SK-N-SH (cell line): ENCODE results near the gene ZBTB22. TPM values are rescaled to one million over a fixed set of nuclear protein-coding genes. Genes with fewer than 3 reads are reported as not detected.

Source experiments
- CTCF ChIA-PET: fragments of 300-600, 350-600 bp; formaldehyde crosslinking; extraction: SDS; loops from one replicate; lab custom pipeline; 2021; lab: Yijun Ruan, JAX
- POLR2A ChIA-PET: fragments of 350-600 bp; sonication (Branson Sonifier 250); formaldehyde crosslinking; extraction: SDS; loops from one replicate; lab custom pipeline; 2020; ENCODE audit warnings: antibody characterized with exemption, inconsistent platforms; lab: Yijun Ruan, JAX
- DNase-seq: peaks from one replicate; pipeline ENCODE4 v3.0.0; 2012
- H2AFZ ChIP-seq: fragments of 200-600 bp; sonication (generic); 2 replicates; pipeline ENCODE4 v1.8.1; 2016; ENCODE audit warnings: antibody characterized with exemption, mild to moderate bottlenecking, low read depth
- H3F3A ChIP-seq: fragments of 200-600 bp; sonication (generic); replicated peaks from 2 replicates; pipeline ENCODE3; 2016; ENCODE audit warnings: antibody characterized with exemption, mild to moderate bottlenecking; ENCODE audit not compliant: insufficient read depth
- H3K27ac ChIP-seq, 2 experiments: fragments of 200-500 bp in 1 of 2; fragments of 200-600 bp in 1 of 2; sonication (Bioruptor generic) in 1 of 2; sonication (generic), shearing (Covaris generic) in 1 of 2; 2 replicates each; pipeline versions ENCODE4 v1.5.1 to v1.6.1; 2014 to 2016; ENCODE audit warnings: low read depth in 2 of 2, inconsistent platforms in 1 of 2, low read length in 1 of 2, mild to moderate bottlenecking in 1 of 2, mixed read lengths in 1 of 2
- H3K27me3 ChIP-seq: fragments of 200-600 bp; sonication (generic), shearing (Covaris generic); 2 replicates; pipeline ENCODE4 v1.6.1; 2016; ENCODE audit warnings: mixed run types; ENCODE audit not compliant: insufficient read depth
- H3K36me3 ChIP-seq, 2 experiments: fragments of 200-500 bp in 1 of 2; fragments of 200-600 bp in 1 of 2; sonication (Bioruptor generic) in 1 of 2; sonication (generic) in 1 of 2; replicated peaks in 1 of 2; 2 replicates each; pipeline versions ENCODE3 to v1.5.1; 2014 to 2016; ENCODE audit warnings: low read length in 1 of 2, mild to moderate bottlenecking in 1 of 2; ENCODE audit not compliant: insufficient read depth in 2 of 2, control insufficient read depth in 1 of 2
- H3K4me1 ChIP-seq, 2 experiments: fragments of 200-500 bp in 1 of 2; fragments of 200-600 bp in 1 of 2; sonication (Bioruptor generic) in 1 of 2; sonication (generic), shearing (Covaris generic) in 1 of 2; 2 replicates each; pipeline versions ENCODE4 v1.5.1 to v1.6.1; 2014 to 2016; ENCODE audit warnings: low read depth in 1 of 2, low read length in 1 of 2, mixed run types in 1 of 2; ENCODE audit not compliant: insufficient read depth in 2 of 2, control insufficient read depth in 1 of 2
- H3K4me2 ChIP-seq: fragments of 200-600 bp; sonication (generic), shearing (Covaris generic); 2 replicates; pipeline ENCODE4 v1.6.1; 2017; ENCODE audit warnings: mixed run types
- H3K4me3 ChIP-seq, 2 experiments: fragments of 200-500 bp in 1 of 2; fragments of 200-600 bp in 1 of 2; sonication (Bioruptor generic) in 1 of 2; sonication (generic), shearing (Covaris generic) in 1 of 2; 2 replicates each; pipeline versions ENCODE4 v1.5.1 to v1.8.1; 2014 to 2016; ENCODE audit warnings: low read depth in 2 of 2, inconsistent platforms in 1 of 2, low read length in 1 of 2, mild to moderate bottlenecking in 1 of 2, mixed read lengths in 1 of 2, moderate library complexity in 1 of 2
- H3K79me2 ChIP-seq: fragments of 200-600 bp; sonication (generic); 2 replicates; pipeline ENCODE4 v1.8.1; 2017; ENCODE audit warnings: mild to moderate bottlenecking; ENCODE audit not compliant: insufficient read depth
- H3K9ac ChIP-seq: fragments of 200-600 bp; sonication (generic); 2 replicates; pipeline ENCODE4 v1.6.1; 2017; ENCODE audit warnings: mixed run types
- H3K9me2 ChIP-seq: fragments of 200-600 bp; sonication (generic); 2 replicates; pipeline ENCODE4 v1.6.1; 2017; ENCODE audit warnings: mixed run types
- H3K9me3 ChIP-seq: fragments of 200-600 bp; sonication (generic); 2 replicates; pipeline ENCODE4 v1.6.1; 2017; ENCODE audit warnings: mixed run types, mild to moderate bottlenecking, moderate library complexity
- H4K20me1 ChIP-seq: fragments of 200-600 bp; sonication (generic); 2 replicates; pipeline ENCODE4 v1.6.1; 2017; ENCODE audit warnings: mild to moderate bottlenecking, mixed run types; ENCODE audit not compliant: insufficient read depth
- EZH2phosphoT487 ChIP-seq: fragments of 200-600 bp; sonication (generic); IDR thresholded peaks from 2 replicates; pipeline ENCODE4 v1.6.1; 2017; ENCODE audit warnings: low read depth, mixed run types, mild to moderate bottlenecking, antibody characterized with exemption, moderate library complexity, borderline replicate concordance
- FOXJ3 ChIP-seq: sonication (generic); formaldehyde crosslinking; IDR thresholded peaks from 2 replicates; pipeline ENCODE4 v1.5.1; 2020; ENCODE audit warnings: mild to moderate bottlenecking, missing genetic modification reagents
- MEF2A ChIP-seq: IDR thresholded peaks from 2 replicates; pipeline ENCODE4 v1.4.0; 2012; ENCODE audit warnings: low read depth, borderline replicate concordance
- MXI1 ChIP-seq: IDR thresholded peaks from 2 replicates; pipeline ENCODE4 v1.6.1; 2012; ENCODE audit warnings: mild to moderate bottlenecking, low read depth, low read length, improper control_type of control experiment
- RAD21 ChIP-seq: IDR thresholded peaks from 2 replicates; pipeline ENCODE4 v1.6.1; 2012; ENCODE audit warnings: mild to moderate bottlenecking, low read length
- SIN3A ChIP-seq: IDR thresholded peaks from 2 replicates; pipeline ENCODE4 v1.6.1; 2012; ENCODE audit warnings: low read depth, mild to moderate bottlenecking, low read length, moderate library complexity, borderline replicate concordance
- SMC3 ChIP-seq: IDR thresholded peaks from 2 replicates; pipeline ENCODE4 v1.6.1; 2012; ENCODE audit warnings: low read depth, low read length, improper control_type of control experiment
- TAF1 ChIP-seq: IDR thresholded peaks from 2 replicates; pipeline ENCODE4 v1.6.1; 2012; ENCODE audit warnings: low read depth, mild to moderate bottlenecking, low read length, moderate library complexity, borderline replicate concordance
- WGBS: methylation state at CpG from one replicate; pipeline ENCODE4 v1.1.6; 2017; ENCODE audit warnings: low lambda C conversion rate; 5-methylcytosine and 5-hydroxymethylcytosine counted together
- polyA plus RNA-seq, 3 experiments: library from polyadenylated mRNA; depleted of rRNA; stranded (reverse); fragments of >200 nt; gene quantifications; 2 replicates each; pipeline ENCODE4 v1.2.3, GENCODE V29; 2012
- TF ChIP-seq, protein P1 (sequence below): fragments of 150-350 bp; IDR thresholded peaks from 2 replicates; pipeline ENCODE4 v1.6.1; 2017; ENCODE audit warnings: antibody characterized with exemption, low read length, low read depth, borderline replicate concordance
- TF ChIP-seq, protein P2 (sequence below): fragments of 200-600 bp; sonication (generic); IDR thresholded peaks from 2 replicates; pipeline ENCODE4 v1.6.1; 2017; ENCODE audit warnings: antibody characterized with exemption, mild to moderate bottlenecking, moderate library complexity
- TF ChIP-seq, protein P3 (sequence below): IDR thresholded peaks from 2 replicates; pipeline ENCODE4 v1.4.0; 2012; ENCODE audit warnings: low read depth, borderline replicate concordance

ZBTB22 gene
- polyA plus RNA-seq, 1 of the 3 experiments (the other 2 are of a cell fraction): 19.5 TPM

DNA sequence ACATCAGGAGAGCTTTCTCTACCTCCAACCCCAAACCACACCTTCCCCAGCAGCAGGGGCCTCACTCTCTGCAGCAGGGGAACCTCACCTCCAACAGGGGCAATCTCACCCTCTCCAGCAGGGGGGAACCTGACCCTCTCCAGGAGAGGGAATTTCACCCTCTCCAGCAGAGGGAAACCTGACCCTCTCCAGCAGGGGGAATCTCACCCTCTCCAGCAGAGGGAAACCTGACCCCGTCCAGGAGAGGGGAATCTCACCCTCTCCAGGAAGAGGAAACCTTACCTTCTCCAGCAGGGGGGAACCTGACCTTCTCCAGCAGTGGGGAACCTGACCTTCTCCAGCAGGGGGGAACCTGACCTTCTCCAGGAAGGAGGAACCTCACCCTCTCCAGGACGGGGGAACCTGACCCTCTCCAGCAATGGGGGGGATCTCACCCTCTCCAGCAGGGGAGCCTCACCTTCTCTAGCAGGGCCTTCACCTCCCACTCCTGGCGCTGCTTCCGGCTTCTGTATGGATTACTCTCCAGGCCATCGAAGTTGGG lies 37.5 kb downstream of the ZBTB22 start:
- peaks cover 21% of the 10 kb centered on the region for H3K79me2 ChIP-seq
- POLR2A ChIA-PET: interaction anchor here (1.3 kb wide), 1 partner anchor 33 kb away, joined by 4 read pairs; no protein-coding TSS in a partner anchor
- H4K20me1 ChIP-seq: peaks cover 22% of the 10 kb centered on the region
- H3K4me3 ChIP-seq: no peak overlapping the region
- TF ChIP-seq SMC3: peak; percentile 36
- TF ChIP-seq RAD21: peak; percentile 45
- TF ChIP-seq, protein P1, sequence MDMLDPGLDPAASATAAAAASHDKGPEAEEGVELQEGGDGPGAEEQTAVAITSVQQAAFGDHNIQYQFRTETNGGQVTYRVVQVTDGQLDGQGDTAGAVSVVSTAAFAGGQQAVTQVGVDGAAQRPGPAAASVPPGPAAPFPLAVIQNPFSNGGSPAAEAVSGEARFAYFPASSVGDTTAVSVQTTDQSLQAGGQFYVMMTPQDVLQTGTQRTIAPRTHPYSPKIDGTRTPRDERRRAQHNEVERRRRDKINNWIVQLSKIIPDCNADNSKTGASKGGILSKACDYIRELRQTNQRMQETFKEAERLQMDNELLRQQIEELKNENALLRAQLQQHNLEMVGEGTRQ: no peak
- peak; percentile 51; the same call in 1 of the 2 replicates for TF ChIP-seq SIN3A
- TF ChIP-seq, protein P2, sequence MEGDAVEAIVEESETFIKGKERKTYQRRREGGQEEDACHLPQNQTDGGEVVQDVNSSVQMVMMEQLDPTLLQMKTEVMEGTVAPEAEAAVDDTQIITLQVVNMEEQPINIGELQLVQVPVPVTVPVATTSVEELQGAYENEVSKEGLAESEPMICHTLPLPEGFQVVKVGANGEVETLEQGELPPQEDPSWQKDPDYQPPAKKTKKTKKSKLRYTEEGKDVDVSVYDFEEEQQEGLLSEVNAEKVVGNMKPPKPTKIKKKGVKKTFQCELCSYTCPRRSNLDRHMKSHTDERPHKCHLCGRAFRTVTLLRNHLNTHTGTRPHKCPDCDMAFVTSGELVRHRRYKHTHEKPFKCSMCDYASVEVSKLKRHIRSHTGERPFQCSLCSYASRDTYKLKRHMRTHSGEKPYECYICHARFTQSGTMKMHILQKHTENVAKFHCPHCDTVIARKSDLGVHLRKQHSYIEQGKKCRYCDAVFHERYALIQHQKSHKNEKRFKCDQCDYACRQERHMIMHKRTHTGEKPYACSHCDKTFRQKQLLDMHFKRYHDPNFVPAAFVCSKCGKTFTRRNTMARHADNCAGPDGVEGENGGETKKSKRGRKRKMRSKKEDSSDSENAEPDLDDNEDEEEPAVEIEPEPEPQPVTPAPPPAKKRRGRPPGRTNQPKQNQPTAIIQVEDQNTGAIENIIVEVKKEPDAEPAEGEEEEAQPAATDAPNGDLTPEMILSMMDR: peak; percentile 62
- TF ChIP-seq EZH2phosphoT487: no peak
- 100% methylated on average over 2 of the region's 5 CpGs for WGBS
- peaks cover 23 to 58% of the 10 kb centered on the region in 2 experiments for H3K36me3 ChIP-seq
- H3K4me2 ChIP-seq: no peak overlapping the region
- CTCF ChIA-PET: interaction anchor here (0.9 to 4.9 kb wide), 3 partner anchors 10 to 127 kb away, joined by 3 to 49 read pairs (median 7); partner anchors contain the start of genes PFDN6 and WDR46
- H3K9me3 ChIP-seq: no peaks in the 10 kb centered on the region
- no peak overlapping the region for H2AFZ ChIP-seq
- H3K9ac ChIP-seq: no peak overlapping the region
- no peaks in the 10 kb centered on the region for H3K27me3 ChIP-seq
- peaks cover 13 to 21% of the 10 kb centered on the region in 2 experiments; a peak in 3 of 4 replicates for H3K4me1 ChIP-seq
- H3K27ac ChIP-seq: no peak overlapping the region
- peaks cover 54% of the 10 kb centered on the region for H3F3A ChIP-seq
- H3K9me2 ChIP-seq: no peaks in the 10 kb centered on the region
- peak; percentile 58 for DNase-seq

DNA sequence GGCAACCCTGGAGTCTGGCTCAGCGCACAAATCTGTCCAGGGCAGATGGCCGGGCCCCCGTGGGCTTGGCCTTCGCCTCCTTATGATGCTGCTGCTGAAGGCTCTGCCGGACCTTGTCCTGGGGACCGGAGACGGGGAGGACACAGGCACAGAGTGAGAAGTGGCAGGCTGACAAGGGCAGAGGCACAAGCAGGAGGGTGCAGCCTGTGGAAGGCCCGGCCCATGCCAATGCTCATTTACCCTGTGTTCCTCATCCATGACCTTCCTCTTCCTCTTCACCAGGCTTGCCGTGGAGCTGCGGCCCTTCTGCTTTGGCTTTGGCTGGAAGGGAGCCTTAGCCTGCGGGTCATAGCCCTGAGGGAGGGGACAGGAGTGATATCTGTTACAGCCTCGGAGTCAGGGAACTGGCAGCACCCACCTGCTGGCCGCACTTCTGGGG lies 38.3 kb downstream of the ZBTB22 start:
- peaks cover 27% of the 10 kb centered on the region for H4K20me1 ChIP-seq
- no peak overlapping the region for H2AFZ ChIP-seq
- no peak overlapping the region for H3K4me3 ChIP-seq
- DNase-seq: no peak
- WGBS: 20% methylated on average over 1 of the region's 13 CpGs
- no peaks in the 10 kb centered on the region for H3K27me3 ChIP-seq
- peaks cover 24% of the 10 kb centered on the region for H3K79me2 ChIP-seq
- H3F3A ChIP-seq: peaks cover 61% of the 10 kb centered on the region
- no peak overlapping the region for H3K9ac ChIP-seq
- peaks cover 21 to 28% of the 10 kb centered on the region in 2 experiments; a peak in 3 of 4 replicates for H3K4me1 ChIP-seq
- ChIA-PET POLR2A (interaction anchor here (1.3 to 2.6 kb wide), 2 partner anchors 10 to 33 kb away, joined by 4 to 58 read pairs; partner anchors contain the start of genes PFDN6 and WDR46), CTCF (interaction anchor here (0.9 to 4.9 kb wide), 6 partner anchors 11 to 128 kb away, joined by 3 to 49 read pairs (median 16); partner anchors contain the start of genes PFDN6, RGL2 and WDR46)
- peaks cover 27 to 58% of the 10 kb centered on the region in 2 experiments for H3K36me3 ChIP-seq
- H3K4me2 ChIP-seq: no peak overlapping the region
- H3K9me3 ChIP-seq: no peaks in the 10 kb centered on the region
- H3K27ac ChIP-seq: 0 out of 4 replicates have a peak overlapping the region, but pooled peaks of 1 of the 2 experiments have one; percentile 2
- no peak for TF ChIP-seq TAF1
- no peak for TF ChIP-seq FOXJ3 (CRISPR knock-in tag)
- TF ChIP-seq SIN3A: no peak
- no peak for TF ChIP-seq MXI1
- TF ChIP-seq, protein P3, sequence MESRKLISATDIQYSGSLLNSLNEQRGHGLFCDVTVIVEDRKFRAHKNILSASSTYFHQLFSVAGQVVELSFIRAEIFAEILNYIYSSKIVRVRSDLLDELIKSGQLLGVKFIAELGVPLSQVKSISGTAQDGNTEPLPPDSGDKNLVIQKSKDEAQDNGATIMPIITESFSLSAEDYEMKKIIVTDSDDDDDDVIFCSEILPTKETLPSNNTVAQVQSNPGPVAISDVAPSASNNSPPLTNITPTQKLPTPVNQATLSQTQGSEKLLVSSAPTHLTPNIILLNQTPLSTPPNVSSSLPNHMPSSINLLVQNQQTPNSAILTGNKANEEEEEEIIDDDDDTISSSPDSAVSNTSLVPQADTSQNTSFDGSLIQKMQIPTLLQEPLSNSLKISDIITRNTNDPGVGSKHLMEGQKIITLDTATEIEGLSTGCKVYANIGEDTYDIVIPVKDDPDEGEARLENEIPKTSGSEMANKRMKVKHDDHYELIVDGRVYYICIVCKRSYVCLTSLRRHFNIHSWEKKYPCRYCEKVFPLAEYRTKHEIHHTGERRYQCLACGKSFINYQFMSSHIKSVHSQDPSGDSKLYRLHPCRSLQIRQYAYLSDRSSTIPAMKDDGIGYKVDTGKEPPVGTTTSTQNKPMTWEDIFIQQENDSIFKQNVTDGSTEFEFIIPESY: no peak
- TF ChIP-seq MEF2A: no peak
- no peaks in the 10 kb centered on the region for H3K9me2 ChIP-seq
